NAMALWA (cell line): Measurements from ENCODE around the gene ARID5B.

Experiments used
- DNase-seq: peaks from one replicate; pipeline ENCODE4 v3.0.0-alpha.2; 2015; ENCODE audit warnings: low spot score

The ARID5B gene

DNA sequence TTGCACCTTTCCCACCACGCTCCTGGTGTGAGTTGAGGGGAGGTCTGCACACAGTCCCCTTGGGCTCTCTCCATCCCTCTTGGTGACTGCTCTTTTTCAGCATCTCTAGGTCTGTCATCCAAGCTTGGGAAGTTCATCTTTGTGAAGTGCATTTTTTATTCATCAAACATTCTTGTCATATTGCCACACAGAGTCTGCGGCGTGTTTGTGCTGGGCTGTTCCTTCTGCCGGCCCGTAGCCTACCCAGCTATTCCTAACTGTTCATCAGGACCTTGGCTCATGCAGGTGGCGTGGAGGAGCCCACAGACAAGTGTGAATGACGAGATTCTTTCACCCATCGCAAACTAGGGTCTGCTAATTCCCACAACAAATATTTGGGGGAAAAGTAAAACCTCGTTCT, 202.4 kb downstream of the ARID5B start:
- DNase-seq: no peak

DNA sequence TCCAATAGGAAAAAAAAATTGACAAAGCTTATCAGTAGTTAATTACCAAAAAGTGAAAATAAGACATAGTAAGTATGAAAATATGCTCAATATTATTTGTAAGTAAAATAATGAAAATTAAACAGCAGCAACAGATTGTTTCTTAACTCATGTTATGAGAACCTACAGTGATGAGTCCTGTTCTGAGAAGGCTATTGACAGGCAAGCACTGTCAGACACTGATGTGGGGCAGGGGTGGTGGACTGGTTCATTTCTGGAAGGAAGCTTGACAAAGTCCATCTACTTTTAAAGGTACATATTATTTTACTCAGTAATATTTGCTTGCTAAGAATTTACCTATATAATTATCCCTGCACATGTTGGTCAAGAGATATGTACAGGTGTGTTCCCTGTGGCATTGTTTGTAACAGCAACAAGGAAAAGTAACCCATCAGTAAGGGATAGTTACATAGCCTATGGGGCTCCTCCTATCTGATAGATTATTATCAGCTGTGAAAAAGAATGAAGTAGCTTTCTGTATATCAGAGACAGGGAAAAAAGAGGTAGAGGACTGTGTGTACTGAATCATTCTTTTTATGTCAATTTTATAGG, 205.5 kb downstream of the ARID5B start:
- no peak for DNase-seq

DNA sequence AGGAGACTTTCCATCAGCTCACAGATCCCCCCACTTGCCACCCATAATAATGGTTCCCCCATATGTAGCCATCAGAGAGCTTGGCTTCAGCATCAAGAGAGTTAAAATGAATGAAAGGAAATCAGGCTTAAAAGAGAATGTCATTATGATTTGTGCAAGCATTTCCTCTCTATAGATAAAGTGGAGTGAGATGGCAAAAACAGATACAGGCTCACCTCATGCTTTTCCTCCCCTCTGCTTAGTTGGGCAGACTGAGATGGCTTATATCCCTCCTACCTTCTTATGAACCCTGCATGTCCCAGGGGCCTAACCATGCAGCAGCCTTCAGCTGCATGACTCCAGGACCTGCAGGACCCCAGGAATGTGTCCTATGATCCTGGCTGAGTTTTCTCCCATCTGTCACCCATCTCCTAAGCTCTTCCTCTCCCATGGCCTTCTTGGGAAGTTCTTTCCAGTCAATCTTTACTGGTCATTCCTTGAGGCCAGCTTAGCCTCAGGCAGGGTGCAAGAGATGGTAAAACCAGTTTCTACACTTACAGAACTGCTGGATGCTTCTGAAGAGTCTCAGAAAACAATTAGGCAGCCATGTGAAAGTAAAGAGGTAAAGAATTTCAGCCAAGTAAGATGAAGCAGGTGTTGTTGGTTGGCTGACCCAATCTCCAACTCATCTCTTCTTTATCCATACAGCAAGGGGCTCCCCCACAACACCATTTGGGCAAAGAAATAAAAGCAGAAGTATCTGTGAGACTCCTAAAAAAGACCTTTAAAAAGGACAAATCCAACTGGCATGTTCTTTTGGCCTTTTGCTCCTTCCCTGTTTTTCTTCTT, 207.5 kb downstream of the ARID5B start:
- peak; percentile 24 for DNase-seq

DNA sequence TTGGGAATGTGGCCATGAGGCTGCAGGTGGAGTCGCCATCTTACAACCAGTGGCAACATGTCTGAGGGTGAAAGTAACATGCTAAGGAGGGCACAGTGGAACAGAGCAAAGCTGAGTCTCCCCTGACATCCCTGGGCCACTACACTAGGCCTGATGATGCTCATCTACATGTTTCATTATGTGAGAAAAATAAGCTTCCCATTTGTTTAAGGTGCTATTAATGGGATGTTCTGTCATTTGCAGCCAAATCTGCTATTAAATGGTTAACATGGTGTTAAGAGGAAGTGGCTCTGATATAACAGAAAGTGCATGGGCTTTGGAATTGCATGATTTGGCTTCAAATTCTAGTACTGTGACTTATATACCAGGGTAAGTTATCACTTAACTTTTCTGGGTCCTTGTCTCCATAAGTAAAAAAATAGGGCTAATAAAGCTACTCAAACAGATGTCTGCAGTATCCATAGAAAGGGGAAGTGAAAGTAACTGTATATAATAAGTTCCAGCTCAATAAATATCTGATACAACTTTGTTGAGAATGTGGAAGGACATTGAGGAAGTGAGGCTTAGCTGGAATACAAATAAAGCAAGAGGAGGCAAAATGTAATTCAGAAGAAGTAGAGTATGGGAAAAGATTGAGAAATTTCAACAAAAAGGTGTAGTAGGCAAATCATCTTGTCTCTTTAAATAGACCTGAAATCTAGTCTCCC, 208.2 kb downstream of the ARID5B start:
- peak; percentile 93 for DNase-seq

DNA sequence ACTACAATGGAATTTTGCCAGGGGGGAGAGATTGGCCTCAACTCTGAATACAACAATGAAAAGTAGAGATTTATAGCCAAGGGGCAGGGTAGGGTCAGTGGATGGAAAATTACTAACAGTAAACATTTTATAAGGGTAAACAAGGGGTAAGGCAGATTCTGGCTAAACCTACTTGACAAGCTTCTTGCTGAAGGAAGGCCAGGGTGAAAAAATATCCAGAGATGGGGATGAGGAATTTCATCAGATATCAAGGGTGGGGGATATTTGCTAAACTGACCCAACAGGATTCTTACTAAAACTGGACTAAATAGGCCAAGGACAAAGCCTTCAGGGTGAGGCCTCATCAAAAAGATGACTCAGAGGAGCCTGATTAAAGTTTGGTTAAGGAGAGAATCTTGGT, 210.8 kb downstream of the ARID5B start:
- no peak for DNase-seq

DNA sequence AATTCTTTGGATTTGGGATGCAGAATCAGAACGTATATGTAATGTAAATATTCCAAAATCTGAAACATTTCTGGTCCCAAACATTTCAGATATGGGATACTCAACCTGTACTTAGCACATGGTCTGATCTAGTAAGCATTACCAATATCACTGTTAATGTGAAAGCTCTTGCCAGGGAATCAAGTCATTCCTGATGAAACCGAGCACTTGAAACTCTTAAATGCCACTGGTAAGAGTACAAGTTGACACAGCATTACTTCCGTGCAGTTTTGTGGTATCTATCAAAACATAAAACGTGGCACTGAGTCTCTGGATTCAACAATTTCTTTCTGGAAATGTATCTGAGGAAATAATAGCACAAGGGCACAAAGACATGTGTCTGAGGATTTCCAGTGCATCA, 211.5 kb downstream of the ARID5B start:
- no peak for DNase-seq

DNA sequence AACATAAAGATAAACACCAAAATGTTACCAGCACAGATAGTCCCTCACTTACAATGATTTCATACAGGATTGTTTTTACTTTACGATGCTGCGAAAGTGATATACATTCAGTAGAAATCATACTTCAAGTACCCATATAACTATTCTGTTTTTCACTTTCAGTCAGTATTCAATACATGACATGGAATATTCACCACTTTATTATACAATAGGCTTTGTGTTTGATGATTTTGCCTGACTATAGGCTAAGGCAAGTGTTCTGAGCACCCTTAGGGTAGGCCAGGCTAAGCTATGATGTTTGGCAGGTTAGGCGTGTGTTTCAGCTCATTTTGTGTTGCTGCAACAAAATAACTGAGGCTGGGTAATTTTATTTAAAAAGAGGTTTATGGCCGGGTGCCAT, 212.2 kb downstream of the ARID5B start:
- DNase-seq: no peak

DNA sequence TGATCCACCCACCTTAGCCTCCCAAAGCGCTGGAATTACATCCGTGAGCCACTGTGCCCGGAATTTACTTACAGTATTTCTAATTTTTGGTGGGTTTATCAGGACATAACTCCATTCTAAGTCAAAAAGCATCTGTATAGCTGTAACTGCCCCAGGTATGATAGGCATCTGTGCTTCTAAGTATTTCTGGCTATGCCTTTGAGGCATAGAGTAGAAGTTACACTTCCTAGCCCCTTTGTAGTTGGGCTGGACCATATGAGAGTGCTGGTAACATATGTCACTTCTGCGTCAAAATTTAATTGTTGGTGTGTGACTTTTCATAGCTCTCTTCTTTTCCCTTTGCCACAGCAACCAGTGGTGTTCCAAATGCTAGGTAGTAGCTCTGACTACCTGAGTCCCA, 213.8 kb downstream of the ARID5B start:
- DNase-seq: no peak

DNA sequence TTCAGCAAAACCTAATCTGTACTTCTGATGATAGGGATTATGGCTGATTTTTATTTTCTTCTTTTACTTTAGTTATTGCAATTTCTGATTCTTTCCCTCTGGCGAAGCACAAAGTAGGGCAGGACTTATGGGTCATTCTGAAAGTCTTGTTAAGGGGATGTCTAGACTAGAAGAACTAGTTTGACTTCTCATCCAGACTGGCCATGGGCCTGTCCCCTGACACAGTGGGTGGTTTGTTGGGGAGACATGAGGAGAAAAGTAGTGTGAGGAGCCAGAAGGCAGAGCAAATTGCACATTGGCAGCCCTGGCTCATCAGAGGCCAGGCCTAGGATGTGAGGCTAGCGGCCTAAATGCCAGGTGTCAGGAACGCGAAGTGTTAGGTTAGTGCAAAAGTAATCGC, 214.3 kb downstream of the ARID5B start:
- DNase-seq: no peak

DNA sequence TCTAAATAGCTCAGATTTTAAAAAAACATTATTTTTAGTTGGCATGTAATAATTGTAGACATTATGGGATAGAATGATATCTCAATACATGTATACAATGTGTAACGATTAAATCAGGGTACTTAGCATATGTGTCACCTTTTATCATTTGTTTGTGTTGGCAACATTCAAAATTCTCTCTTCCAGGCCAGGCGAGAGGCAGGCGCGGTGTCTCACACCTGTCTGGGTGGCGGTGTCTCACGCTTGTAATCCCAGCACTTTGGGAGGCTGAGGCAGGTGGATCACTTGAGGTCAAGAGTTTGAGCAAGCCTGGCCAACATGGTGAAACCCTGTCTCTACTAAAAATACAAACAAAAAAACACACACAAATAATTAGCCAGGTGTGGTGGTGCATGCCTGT, 215.4 kb downstream of the ARID5B start:
- no peak for DNase-seq

DNA sequence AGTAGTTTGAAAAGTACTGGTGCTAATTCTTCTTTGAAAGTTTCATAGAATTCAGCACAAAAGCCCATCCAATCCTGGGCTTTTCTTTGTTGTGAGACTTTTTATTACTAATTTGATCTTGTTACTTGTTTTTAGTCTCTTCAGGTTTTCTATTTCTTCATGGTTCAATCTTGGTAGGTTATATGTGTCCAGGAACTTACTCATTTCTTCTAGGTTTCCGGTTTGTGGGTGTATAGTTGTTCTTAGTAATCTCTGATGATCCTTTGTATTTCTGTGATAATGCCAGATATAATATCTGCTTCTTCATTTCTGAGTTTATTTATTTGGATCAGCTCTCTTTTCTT, 219.7 kb downstream of the ARID5B start:
- DNase-seq: no peak

DNA sequence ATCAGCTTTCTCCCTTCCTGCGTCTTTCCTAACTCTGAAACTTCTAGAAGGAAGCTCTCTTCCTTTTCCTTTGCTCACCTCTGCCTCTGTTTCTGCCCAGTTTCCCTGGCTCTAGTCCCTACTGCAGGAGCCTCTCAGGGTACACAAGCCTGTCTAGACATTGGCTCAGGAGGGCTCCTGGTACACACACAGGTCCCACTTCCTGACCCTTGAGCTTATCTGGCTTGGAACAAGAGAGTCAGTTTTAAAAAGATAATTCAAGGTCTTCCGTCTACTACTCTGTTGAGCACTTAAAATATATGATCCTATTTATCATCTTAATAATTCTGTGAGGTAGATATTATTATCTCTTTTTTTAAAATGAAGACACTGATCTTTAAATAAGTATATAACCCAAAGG, 226.5 kb downstream of the ARID5B start:
- no peak for DNase-seq

DNA sequence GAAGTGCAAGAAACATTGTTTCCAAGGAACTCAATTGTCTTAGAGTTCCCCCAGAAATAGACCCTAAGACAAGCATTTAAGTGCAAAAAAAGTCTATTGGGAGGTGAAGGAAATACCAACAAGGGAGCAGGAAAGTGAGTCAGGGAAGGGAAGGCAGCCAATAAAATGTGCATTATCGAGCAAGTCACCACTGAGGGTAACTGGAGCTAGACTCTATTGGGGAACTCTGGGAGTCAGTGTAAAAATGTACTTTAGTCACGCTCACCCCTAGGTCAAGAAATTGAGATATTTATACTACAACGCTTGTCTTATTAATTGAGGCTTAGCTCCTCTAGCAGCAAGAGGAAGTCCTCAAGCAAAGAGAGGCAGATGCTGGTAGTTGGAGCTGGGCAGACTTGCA, 229.4 kb downstream of the ARID5B start:
- no peak for DNase-seq

DNA sequence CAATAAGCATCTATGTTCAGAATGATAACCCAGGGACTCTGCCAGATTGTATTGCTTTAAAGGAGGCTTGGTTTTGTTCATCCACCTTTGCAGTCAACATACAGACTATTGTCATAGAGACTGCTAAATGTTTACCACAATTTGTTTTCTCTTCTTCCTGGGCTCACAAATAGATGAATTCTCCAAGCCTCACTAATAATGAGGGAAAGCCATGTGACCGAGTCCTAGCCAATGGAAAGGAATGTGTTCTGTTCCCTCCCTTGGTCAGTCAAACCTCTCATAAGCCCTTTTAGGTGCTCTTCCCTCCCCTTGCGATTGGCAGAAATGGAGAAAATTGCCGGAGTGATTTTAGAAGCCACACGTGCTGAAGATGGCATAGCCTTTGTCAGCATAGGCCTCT, 230.2 kb downstream of the ARID5B start:
- DNase-seq: no peak

DNA sequence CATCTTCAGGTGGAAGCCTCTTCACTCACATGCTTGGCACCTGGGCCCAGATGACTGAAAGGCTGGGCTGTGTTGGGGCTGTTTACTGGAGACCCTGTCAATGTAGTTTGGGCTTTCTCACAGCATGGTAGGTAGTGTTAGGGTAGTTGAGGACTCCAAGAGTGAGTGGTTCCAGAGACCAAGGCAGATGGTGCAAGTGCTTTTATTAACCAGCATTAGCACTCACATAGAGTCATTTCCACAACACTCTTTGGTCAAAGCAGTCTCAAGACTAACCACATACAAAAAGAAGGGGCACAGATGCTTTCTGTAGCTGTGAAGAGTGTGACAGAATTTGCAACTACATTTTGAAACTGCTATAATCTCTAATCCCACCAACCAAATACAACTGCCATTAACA, 232.1 kb downstream of the ARID5B start:
- DNase-seq: no peak

DNA sequence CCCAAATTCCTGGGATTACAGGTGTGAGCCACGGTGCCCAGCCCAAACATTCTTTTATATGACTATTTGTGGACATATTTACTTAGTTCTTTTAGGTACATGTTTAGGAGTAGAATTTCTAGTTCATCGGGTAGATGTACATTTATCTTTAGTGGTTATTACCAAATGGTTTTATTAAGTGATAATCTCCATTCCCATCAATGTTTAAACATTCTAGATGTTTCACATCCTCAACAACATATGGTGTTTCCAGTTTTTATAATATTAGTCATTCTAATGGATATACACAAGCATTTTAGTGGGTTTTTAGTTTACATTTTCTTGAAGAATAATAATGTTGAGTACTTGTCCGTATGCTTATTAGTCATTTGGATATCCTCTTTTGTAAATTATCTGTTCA, 235.4 kb downstream of the ARID5B start:
- DNase-seq: no peak
